ENCODE measurements around the gene ZNF622.

The ZNF622 gene

GRCh38 chr5:16430349-16431089, 35.1 kb downstream of the ZNF622 start:
- DNase-seq (ENCODE audit: low spot score) = no peak

GRCh38 chr5:16428359-16428758, 37.2 kb downstream of the ZNF622 start:
- DNase-seq (ENCODE audit: low spot score) = no peak

GRCh38 chr5:16427587-16427986, 38.0 kb downstream of the ZNF622 start:
- DNase-seq (ENCODE audit: low spot score) = no peak

GRCh38 chr5:16418471-16418922, 47.1 kb downstream of the ZNF622 start:
- no peak for DNase-seq (ENCODE audit: low spot score)

- no peak for DNase-seq (ENCODE audit: low spot score)
Measured at GRCh38 chr5:16417398-16418074, 48.1 kb downstream of the ZNF622 start.

GRCh38 chr5:16414861-16415260, 50.7 kb downstream of the ZNF622 start:
- no peak for DNase-seq (ENCODE audit: low spot score)

- DNase-seq (ENCODE audit: low spot score) = no peak
Measured at GRCh38 chr5:16413166-16413860, 52.3 kb downstream of the ZNF622 start.

- DNase-seq (ENCODE audit: low spot score) = no peak
Measured at GRCh38 chr5:16412556-16412955, 53.0 kb downstream of the ZNF622 start.

- DNase-seq (ENCODE audit: low spot score) = peak; percentile 76
Measured at GRCh38 chr5:16411741-16412455, 53.7 kb downstream of the ZNF622 start.

GRCh38 chr5:16411235-16411634, 54.4 kb downstream of the ZNF622 start:
- peak; percentile 59 for DNase-seq (ENCODE audit: low spot score)

GRCh38 chr5:16410338-16410737, 55.3 kb downstream of the ZNF622 start:
- no peak for DNase-seq (ENCODE audit: low spot score)

GRCh38 chr5:16406630-16407029, 59.0 kb downstream of the ZNF622 start:
- no peak for DNase-seq (ENCODE audit: low spot score)

- no peak for DNase-seq (ENCODE audit: low spot score)
Measured at GRCh38 chr5:16406023-16406422, 59.6 kb downstream of the ZNF622 start.

Measured in AG20443 (cell line).